ENCODE results near the gene PI4K2A.

PI4K2A gene

DNA sequence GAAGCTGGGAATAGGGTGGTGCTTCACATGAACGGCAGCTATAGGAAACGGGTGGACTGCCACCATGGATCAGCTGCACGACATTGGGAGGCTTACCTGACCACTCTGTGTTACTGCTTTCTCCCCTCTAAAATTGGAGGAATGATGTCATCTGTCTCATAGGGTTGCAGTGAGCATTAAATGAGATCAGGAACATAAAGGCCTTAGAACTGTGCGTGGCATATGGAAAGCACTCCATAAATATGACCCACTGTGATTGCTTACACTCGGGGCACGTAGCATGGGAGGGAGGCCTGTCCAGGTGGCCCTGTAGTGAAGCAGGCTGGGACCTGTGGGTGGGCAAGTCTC lies 41.2 kb upstream of the PI4K2A start:
- Histone ChIP-seq H3K9me2 (replicated peaks; ENCODE audit: insufficient read depth, low read length) (no peaks in the 10 kb centered on the region), H3F3A (ENCODE audit: insufficient read depth) (no peaks in the 10 kb centered on the region), H3K4me3 (ENCODE audit: insufficient read depth, low read length, poor library complexity, severe bottlenecking) (no peak overlapping the region), H3K9ac (ENCODE audit: low read length) (no peak overlapping the region), H4K20me1 (ENCODE audit: low read depth, low read length) (no peaks in the 10 kb centered on the region), H3K4me2 (ENCODE audit: low read depth, low read length, poor library complexity, severe bottlenecking) (no peak overlapping the region), H3K27ac (ENCODE audit: low read depth, low read length) (no peak overlapping the region), H2AFZ (ENCODE audit: low read depth, low read length, severe bottlenecking) (no peak overlapping the region), H3K9me3 (ENCODE audit: insufficient read depth, low read length) (no peaks in the 10 kb centered on the region), H3K79me2 (ENCODE audit: insufficient read depth, low read length) (no peaks in the 10 kb centered on the region), H3K27me3 (ENCODE audit: low read length) (no peaks in the 10 kb centered on the region), H3K36me3 (ENCODE audit: low read length) (no peaks in the 10 kb centered on the region)
- TF ChIP-seq, protein P1, sequence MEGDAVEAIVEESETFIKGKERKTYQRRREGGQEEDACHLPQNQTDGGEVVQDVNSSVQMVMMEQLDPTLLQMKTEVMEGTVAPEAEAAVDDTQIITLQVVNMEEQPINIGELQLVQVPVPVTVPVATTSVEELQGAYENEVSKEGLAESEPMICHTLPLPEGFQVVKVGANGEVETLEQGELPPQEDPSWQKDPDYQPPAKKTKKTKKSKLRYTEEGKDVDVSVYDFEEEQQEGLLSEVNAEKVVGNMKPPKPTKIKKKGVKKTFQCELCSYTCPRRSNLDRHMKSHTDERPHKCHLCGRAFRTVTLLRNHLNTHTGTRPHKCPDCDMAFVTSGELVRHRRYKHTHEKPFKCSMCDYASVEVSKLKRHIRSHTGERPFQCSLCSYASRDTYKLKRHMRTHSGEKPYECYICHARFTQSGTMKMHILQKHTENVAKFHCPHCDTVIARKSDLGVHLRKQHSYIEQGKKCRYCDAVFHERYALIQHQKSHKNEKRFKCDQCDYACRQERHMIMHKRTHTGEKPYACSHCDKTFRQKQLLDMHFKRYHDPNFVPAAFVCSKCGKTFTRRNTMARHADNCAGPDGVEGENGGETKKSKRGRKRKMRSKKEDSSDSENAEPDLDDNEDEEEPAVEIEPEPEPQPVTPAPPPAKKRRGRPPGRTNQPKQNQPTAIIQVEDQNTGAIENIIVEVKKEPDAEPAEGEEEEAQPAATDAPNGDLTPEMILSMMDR (IDR thresholded peaks at IDR 0.05; ENCODE audit: insufficient read depth, low read length, poor library complexity, severe bottlenecking) = no peak
- no peak for TF ChIP-seq EZH2phosphoT487 (conservative IDR thresholded peaks at IDR 0.05; ENCODE audit: low read length)

DNA sequence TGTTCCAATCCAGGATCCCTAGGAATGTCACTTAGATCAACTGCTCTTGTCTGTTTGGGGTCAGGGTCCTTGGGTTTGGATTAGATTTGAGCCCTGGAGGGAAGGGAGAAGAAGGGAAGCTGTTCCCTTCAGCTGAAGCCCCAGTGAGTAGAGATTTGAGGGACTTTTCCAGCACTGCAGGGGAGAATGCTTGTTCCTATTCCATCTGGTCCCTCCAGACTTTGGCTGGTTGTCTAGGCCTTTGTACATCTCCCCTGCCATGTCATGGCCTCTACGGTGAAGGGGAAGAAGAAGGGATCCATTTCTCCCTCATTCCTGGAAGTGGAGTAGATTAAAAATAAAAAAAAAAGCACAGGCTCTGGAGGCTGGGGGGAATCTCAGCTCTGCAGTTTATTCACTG lies 39.9 kb upstream of the PI4K2A start:
- TF ChIP-seq, protein P1 (IDR thresholded peaks at IDR 0.05; ENCODE audit: insufficient read depth, low read length, poor library complexity, severe bottlenecking) = no peak
- TF ChIP-seq EZH2phosphoT487 (conservative IDR thresholded peaks at IDR 0.05; ENCODE audit: low read length) = no peak
- H3K27me3 ChIP-seq (ENCODE audit: low read length) = no peaks in the 10 kb centered on the region

DNA sequence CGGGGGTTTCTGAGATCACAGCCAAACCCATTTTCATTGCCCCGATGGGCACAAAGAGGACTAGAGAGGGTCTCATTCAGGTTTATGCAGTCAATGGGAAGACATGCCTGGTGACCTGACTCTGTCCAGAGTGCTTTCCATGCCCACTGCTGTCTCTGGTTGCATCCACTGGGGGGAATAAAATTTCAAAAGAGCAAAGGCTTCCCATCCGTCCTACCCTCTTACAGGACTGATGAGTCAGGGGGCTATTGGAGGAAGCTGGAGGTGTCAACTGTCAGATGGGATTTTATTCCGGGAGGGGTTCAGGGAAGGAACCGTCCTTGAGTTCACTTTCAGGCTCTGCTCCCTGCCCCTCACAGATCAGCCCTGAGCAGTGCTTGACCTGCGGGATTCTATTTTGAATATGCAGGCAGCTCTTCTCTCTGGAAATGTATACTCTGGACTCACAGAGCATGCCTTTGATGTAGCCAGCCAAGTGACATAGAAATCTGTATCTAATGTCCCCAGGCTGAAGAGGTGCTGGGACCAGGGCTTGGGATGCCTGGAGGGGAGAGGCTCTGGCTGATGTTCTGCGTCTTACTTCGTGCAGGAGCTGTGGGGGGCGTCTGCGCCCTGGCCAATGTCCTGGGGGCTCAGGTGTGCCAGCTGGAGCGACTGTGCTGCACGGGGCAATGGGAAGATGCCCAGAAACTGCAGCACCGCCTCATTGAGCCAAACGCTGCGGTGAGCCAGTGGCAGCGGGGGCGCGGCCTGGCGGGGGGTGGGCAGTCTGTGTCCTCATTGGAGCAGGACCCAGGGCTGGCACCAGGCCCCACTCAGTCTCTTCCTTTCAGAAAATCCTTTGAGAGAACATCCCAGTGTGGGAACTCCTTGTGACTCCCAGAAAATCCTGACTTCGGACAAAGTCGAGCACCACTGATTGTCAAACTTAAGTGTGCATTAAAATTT lies 38.9 kb upstream of the PI4K2A start:
- H3K27ac ChIP-seq (ENCODE audit: low read depth, low read length) = no peak overlapping the region
- no peaks in the 10 kb centered on the region; the same call in 1 of the 2 replicates for H3F3A ChIP-seq (ENCODE audit: insufficient read depth)
- no peak overlapping the region for H3K9ac ChIP-seq (ENCODE audit: low read length)
- H3K36me3 ChIP-seq (ENCODE audit: low read length) = no peaks in the 10 kb centered on the region
- no peak overlapping the region for H3K4me2 ChIP-seq (ENCODE audit: low read depth, low read length, poor library complexity, severe bottlenecking)
- H3K79me2 ChIP-seq (ENCODE audit: insufficient read depth, low read length) = no peaks in the 10 kb centered on the region
- H3K27me3 ChIP-seq (ENCODE audit: low read length) = no peaks in the 10 kb centered on the region
- no peaks in the 10 kb centered on the region for H3K9me3 ChIP-seq (ENCODE audit: insufficient read depth, low read length)
- no peaks in the 10 kb centered on the region for H3K9me2 ChIP-seq (replicated peaks; ENCODE audit: insufficient read depth, low read length)
- H2AFZ ChIP-seq (ENCODE audit: low read depth, low read length, severe bottlenecking) = no peak overlapping the region
- no peak for TF ChIP-seq EZH2phosphoT487 (conservative IDR thresholded peaks at IDR 0.05; ENCODE audit: low read length)
- TF ChIP-seq, protein P1 (IDR thresholded peaks at IDR 0.05; ENCODE audit: insufficient read depth, low read length, poor library complexity, severe bottlenecking) = no peak
- no peak overlapping the region for H3K4me3 ChIP-seq (ENCODE audit: insufficient read depth, low read length, poor library complexity, severe bottlenecking)
- H4K20me1 ChIP-seq (ENCODE audit: low read depth, low read length) = no peaks in the 10 kb centered on the region

More for the DNA sequence above, 39.9 kb upstream of the PI4K2A start:
- H4K20me1 ChIP-seq (ENCODE audit: low read depth, low read length) = no peaks in the 10 kb centered on the region
- no peaks in the 10 kb centered on the region for H3K79me2 ChIP-seq (ENCODE audit: insufficient read depth, low read length)
- no peak overlapping the region for H2AFZ ChIP-seq (ENCODE audit: low read depth, low read length, severe bottlenecking)
- no peak overlapping the region for H3K4me2 ChIP-seq (ENCODE audit: low read depth, low read length, poor library complexity, severe bottlenecking)
- no peak overlapping the region for H3K27ac ChIP-seq (ENCODE audit: low read depth, low read length)
- no peaks in the 10 kb centered on the region for H3F3A ChIP-seq (ENCODE audit: insufficient read depth)
- H3K9ac ChIP-seq (ENCODE audit: low read length) = no peak overlapping the region
- no peak overlapping the region for H3K4me3 ChIP-seq (ENCODE audit: insufficient read depth, low read length, poor library complexity, severe bottlenecking)
- no peaks in the 10 kb centered on the region for H3K9me3 ChIP-seq (ENCODE audit: insufficient read depth, low read length)
- H3K36me3 ChIP-seq (ENCODE audit: low read length) = no peaks in the 10 kb centered on the region
- no peaks in the 10 kb centered on the region for H3K9me2 ChIP-seq (replicated peaks; ENCODE audit: insufficient read depth, low read length)
